ENCODE results near the gene TNRC6B.

DNA sequence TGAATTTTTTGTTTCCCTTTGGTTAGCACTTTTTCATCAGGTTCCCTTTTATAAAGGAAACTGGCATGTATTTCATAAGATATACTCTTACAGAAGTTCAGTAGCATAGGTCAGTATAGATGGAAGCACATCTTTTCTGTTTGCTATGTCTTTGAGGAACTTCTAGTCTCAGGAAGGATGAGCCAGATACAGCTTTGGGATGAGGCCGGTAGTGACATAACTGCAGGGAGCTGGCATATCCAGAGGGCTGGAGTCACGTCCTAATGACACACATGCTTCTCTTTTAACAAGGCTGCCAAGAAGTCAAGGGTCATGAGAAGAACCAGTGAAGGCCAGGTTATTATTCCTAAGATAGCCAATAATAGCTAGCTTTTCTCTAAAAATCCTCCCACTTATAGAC lies 135.3 kb downstream of the TNRC6B start:
- TF ChIP-seq, protein P1, sequence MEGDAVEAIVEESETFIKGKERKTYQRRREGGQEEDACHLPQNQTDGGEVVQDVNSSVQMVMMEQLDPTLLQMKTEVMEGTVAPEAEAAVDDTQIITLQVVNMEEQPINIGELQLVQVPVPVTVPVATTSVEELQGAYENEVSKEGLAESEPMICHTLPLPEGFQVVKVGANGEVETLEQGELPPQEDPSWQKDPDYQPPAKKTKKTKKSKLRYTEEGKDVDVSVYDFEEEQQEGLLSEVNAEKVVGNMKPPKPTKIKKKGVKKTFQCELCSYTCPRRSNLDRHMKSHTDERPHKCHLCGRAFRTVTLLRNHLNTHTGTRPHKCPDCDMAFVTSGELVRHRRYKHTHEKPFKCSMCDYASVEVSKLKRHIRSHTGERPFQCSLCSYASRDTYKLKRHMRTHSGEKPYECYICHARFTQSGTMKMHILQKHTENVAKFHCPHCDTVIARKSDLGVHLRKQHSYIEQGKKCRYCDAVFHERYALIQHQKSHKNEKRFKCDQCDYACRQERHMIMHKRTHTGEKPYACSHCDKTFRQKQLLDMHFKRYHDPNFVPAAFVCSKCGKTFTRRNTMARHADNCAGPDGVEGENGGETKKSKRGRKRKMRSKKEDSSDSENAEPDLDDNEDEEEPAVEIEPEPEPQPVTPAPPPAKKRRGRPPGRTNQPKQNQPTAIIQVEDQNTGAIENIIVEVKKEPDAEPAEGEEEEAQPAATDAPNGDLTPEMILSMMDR (optimal IDR thresholded peaks at IDR 0.05 in 1 of 3, IDR thresholded peaks at IDR 0.05 in 1 of 3, conservative IDR thresholded peaks at IDR 0.05 in 1 of 3; ENCODE audit: extremely low read depth in 1 of 3, insufficient read depth in 2 of 3, low read length in 3 of 3): no peak
- TF ChIP-seq EZH2 (IDR thresholded peaks at IDR 0.05; ENCODE audit: low read length): no peak

All from keratinocyte (primary cell).